Endodermal cell (in vitro differentiated cells): Measurements from ENCODE around the gene NEK6. TPM values are rescaled to one million over a fixed set of nuclear protein-coding genes. Genes with fewer than 3 reads are reported as not detected.

Experiments
- DNase-seq: peaks from one replicate; pipeline ENCODE4 v3.0.0-alpha.2; 2017
- H3K27ac ChIP-seq: 2 replicates; pipeline ENCODE4 v1.5.1; 2013; ENCODE audit warnings: mild to moderate bottlenecking, low read depth, low read length, moderate library complexity
- H3K27me3 ChIP-seq: 2 replicates; pipeline ENCODE4 v1.6.1; 2013; ENCODE audit warnings: mild to moderate bottlenecking, low read length, moderate library complexity; ENCODE audit not compliant: insufficient read depth, control insufficient read depth, poor library complexity, severe bottlenecking
- H3K36me3 ChIP-seq: 2 replicates; pipeline ENCODE4 v1.7.0; 2013; ENCODE audit warnings: mild to moderate bottlenecking, low read length, moderate library complexity; ENCODE audit not compliant: control insufficient read depth, insufficient read depth
- H3K4me1 ChIP-seq: one replicate; pipeline ENCODE4 v1.7.0; 2013; ENCODE audit warnings: low read length; ENCODE audit not compliant: control insufficient read depth, insufficient read depth
- H3K4me3 ChIP-seq: 2 replicates; pipeline ENCODE4 v1.5.1; 2013; ENCODE audit warnings: mild to moderate bottlenecking, low read length, moderate library complexity
- H3K9ac ChIP-seq: 2 replicates; pipeline ENCODE4 v1.6.1; 2013; ENCODE audit warnings: mild to moderate bottlenecking, low read length, moderate library complexity; ENCODE audit not compliant: poor library complexity, severe bottlenecking; ENCODE audit errors: extremely low read depth
- H3K9me3 ChIP-seq: 2 replicates; pipeline ENCODE4 v1.6.1; 2013; ENCODE audit warnings: mild to moderate bottlenecking, low read length, moderate library complexity; ENCODE audit not compliant: control insufficient read depth
- H3K27ac Mint-ChIP-seq: 2 replicates; pipeline ENCODE4 v1.8.0; 2020; ENCODE audit warnings: mixed read lengths
- H3K27me3 Mint-ChIP-seq: 2 replicates; pipeline ENCODE4 v1.8.0; 2021; ENCODE audit warnings: mild to moderate bottlenecking, mixed read lengths; ENCODE audit not compliant: insufficient read depth
- H3K36me3 Mint-ChIP-seq: 2 replicates; pipeline ENCODE4 v1.8.0; 2020; ENCODE audit warnings: low read depth, mixed read lengths
- H3K4me1 Mint-ChIP-seq: 2 replicates; pipeline ENCODE4 v1.8.0; 2020; ENCODE audit warnings: mixed read lengths
- H3K4me3 Mint-ChIP-seq: 2 replicates; pipeline ENCODE4 v1.8.0; 2020; ENCODE audit warnings: mild to moderate bottlenecking, moderate library complexity, mixed read lengths
- H3K9me3 Mint-ChIP-seq: 2 replicates; pipeline ENCODE4 v1.8.0; 2020; ENCODE audit warnings: mild to moderate bottlenecking, mixed read lengths
- WGBS, 2 experiments: methylation state at CpG; one replicate each; pipeline versions ENCODE4 v1.1.5 to v1.1.7; 2013; ENCODE audit warnings: missing lambda C conversion rate in 2 of 2, mixed read lengths in 1 of 2; ENCODE audit not compliant: insufficient coverage in 1 of 2, insufficient read length in 1 of 2; 5-methylcytosine and 5-hydroxymethylcytosine counted together
- total RNA-seq, 2 donors: library from RNA; stranded (reverse); fragmentation: NEBNext Ultra II Directional in 1 of 2; extraction: Animal tissue kit (Norgen Biotek cat#: 25700) in 1 of 2; gene quantifications; 2 replicates in 1 of 2; 3 replicates in 1 of 2; pipeline ENCODE4 v1.2.1, GENCODE V29; 2021
- TF ChIP-seq, protein P1 (sequence below): fragments of 200-600 bp; sonication (generic); conservative IDR thresholded peaks from 2 replicates; pipeline ENCODE4 v1.5.0; 2021; ENCODE audit warnings: antibody characterized with exemption, mild to moderate bottlenecking

NEK6 gene
- total RNA-seq, 2 donors from 2014 or later, result 17.1 to 32.5 TPM

DNA sequence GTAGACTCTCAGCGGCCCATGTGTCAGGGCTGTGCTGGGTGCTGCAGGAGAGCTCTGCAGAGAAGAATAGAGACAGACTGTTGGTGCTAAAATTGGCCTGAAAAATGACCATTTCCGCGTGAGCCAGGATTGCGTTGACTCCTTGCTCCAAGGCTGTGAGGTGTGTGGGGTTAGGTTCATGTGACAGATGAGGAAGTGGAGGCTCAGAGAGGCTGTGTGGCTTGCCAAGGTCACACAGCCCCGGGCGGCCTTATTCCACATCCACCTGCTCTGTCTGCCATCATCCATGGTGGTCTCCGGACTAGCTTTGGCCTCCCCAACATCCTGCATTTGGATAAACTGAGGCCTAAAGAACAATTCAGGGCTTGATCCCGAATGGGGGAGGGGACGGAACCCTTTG lies 15.2 kb downstream of the NEK6 start:
- H3K27ac Mint-ChIP-seq, result no peak overlapping the region
- H3K36me3 Mint-ChIP-seq, result no peaks in the 10 kb centered on the region
- Histone ChIP-seq H3K4me3 (no peak overlapping the region), H3K36me3 (peaks cover 4% of the 10 kb centered on the region), H3K9me3 (no peaks in the 10 kb centered on the region), H3K27ac (no peak overlapping the region), H3K27me3 (no peaks in the 10 kb centered on the region), H3K4me1 (no peaks in the 10 kb centered on the region), H3K9ac (no peak overlapping the region)
- WGBS, 2 experiments, result 95 to 96% methylated on average over 3 to 9 of the region's 9 CpGs
- no peak overlapping the region for H3K4me3 Mint-ChIP-seq
- DNase-seq, result no peak
- no peaks in the 10 kb centered on the region for H3K4me1 Mint-ChIP-seq
- no peaks in the 10 kb centered on the region for H3K27me3 Mint-ChIP-seq
- no peaks in the 10 kb centered on the region for H3K9me3 Mint-ChIP-seq
- TF ChIP-seq, protein P1, sequence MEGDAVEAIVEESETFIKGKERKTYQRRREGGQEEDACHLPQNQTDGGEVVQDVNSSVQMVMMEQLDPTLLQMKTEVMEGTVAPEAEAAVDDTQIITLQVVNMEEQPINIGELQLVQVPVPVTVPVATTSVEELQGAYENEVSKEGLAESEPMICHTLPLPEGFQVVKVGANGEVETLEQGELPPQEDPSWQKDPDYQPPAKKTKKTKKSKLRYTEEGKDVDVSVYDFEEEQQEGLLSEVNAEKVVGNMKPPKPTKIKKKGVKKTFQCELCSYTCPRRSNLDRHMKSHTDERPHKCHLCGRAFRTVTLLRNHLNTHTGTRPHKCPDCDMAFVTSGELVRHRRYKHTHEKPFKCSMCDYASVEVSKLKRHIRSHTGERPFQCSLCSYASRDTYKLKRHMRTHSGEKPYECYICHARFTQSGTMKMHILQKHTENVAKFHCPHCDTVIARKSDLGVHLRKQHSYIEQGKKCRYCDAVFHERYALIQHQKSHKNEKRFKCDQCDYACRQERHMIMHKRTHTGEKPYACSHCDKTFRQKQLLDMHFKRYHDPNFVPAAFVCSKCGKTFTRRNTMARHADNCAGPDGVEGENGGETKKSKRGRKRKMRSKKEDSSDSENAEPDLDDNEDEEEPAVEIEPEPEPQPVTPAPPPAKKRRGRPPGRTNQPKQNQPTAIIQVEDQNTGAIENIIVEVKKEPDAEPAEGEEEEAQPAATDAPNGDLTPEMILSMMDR, result no peak

DNA sequence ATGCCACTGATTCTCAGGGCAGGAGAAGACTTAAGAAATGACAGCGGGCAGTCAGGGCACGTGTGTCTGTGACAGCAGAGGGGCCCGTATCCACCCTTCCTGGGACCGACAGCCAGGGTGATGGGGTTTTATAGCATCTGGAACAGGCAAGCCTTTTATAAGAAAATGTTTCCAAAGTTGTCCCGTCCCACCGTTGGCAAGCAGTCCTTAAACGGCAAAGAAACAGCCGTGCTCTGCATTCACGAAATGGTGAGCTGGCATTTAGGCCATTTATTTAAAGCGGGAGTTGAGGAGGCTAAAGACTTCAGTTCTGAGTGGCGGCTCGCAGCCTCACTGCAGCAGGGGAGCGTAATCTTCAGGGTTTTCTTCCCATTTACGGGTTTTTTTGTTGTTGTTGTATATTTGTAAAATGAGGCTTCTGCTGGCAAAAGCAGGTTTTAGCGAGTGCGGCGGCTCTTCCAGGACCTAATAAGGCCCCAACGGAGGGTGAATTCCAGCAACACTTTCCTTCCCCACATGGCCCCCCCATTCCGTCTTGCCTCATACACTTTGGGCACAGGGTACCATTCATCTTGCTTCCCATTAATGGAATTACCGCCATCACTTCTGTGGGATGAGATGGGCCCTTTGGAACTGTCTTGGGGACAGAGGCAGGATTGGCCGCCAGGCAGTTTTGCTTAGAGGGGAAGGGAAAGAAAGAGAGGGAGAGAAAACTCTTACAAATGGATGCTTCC lies 15.8 kb downstream of the NEK6 start:
- H3K4me1 Mint-ChIP-seq, result no peaks in the 10 kb centered on the region

DNA sequence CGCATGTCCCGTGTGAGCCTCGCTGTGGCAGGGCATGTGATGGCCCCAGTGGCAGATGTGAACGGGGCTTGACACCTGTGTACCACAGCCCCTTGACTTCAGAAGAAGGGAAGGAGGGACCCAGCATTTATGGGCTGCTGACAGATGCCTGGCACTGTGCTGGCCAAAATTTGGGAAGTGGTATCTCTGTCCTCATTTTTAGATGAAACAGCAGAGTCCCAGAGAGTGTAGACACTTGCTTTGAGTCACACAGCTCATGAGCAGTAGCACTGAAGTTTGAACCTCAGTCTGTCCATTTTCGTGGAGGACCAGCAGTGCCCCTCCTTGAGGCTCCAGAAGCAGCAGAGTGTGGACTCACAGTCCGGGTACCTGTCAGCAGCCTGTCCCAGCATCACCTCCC lies 16.5 kb downstream of the NEK6 start:
- H3K36me3 ChIP-seq, result peaks cover 4% of the 10 kb centered on the region
- 92 to 93% methylated on average over 5 to 6 of the region's 6 CpGs for WGBS, 2 experiments
- H3K9me3 ChIP-seq, result no peaks in the 10 kb centered on the region
- Mint-ChIP-seq H3K27ac (no peak overlapping the region), H3K27me3 (no peaks in the 10 kb centered on the region), H3K4me1 (no peaks in the 10 kb centered on the region), H3K36me3 (no peaks in the 10 kb centered on the region), H3K4me3 (no peak overlapping the region), H3K9me3 (no peaks in the 10 kb centered on the region)
- no peak for DNase-seq
- no peaks in the 10 kb centered on the region for H3K4me1 ChIP-seq
- TF ChIP-seq, protein P1, result no peak
- no peaks in the 10 kb centered on the region for H3K27me3 ChIP-seq
- no peak overlapping the region for H3K9ac ChIP-seq
- H3K4me3 ChIP-seq, result no peak overlapping the region
- no peak overlapping the region for H3K27ac ChIP-seq

More for the DNA sequence above, 15.8 kb downstream of the NEK6 start:
- Mint-ChIP-seq H3K9me3 (no peaks in the 10 kb centered on the region), H3K27ac (no peak overlapping the region), H3K27me3 (no peaks in the 10 kb centered on the region), H3K36me3 (no peaks in the 10 kb centered on the region), H3K4me3 (no peak overlapping the region)
- Histone ChIP-seq H3K27ac (no peak overlapping the region), H3K9me3 (no peaks in the 10 kb centered on the region), H3K4me1 (no peaks in the 10 kb centered on the region), H3K36me3 (peaks cover 4% of the 10 kb centered on the region), H3K4me3 (no peak overlapping the region), H3K27me3 (no peaks in the 10 kb centered on the region), H3K9ac (no peak overlapping the region)
- 92 to 93% methylated on average over 18 to 21 of the region's 21 CpGs for WGBS, 2 experiments
- DNase-seq, result no peak
- TF ChIP-seq, protein P1, result no peak
